Measurements from ENCODE around the gene SSNA1. TPM values are rescaled to one million over a fixed set of nuclear protein-coding genes. Genes with fewer than 3 reads are reported as not detected.
A peak's percentile ranks its signal among the peaks of the same experiment; 100 is the strongest.

The SSNA1 gene
- total and polyA plus RNA-seq, 9 of the 15 experiments (the other 6 are each of a cell fraction or from before 2014, with no cell fraction given): 1.9 to 130 (median 57.1) TPM

GRCh38 chr9:137222190-137223077 is 34.0 kb downstream of the SSNA1 start, which contains the start of gene RNF208 (continued):
- 0 out of 2 replicates have a peak, but pooled peaks have one; percentile 39 for TF ChIP-seq RERE (CRISPR knock-in tag; IDR thresholded peaks at IDR 0.05; ENCODE audit: borderline replicate concordance)
- no peak for TF ChIP-seq NR3C1 (CRISPR knock-in tag; IDR thresholded peaks at IDR 0.05)
- no peak for TF ChIP-seq USF1 (CRISPR knock-in tag; IDR thresholded peaks at IDR 0.05)
- TF ChIP-seq ZNF232 (CRISPR knock-in tag; IDR thresholded peaks at IDR 0.05): no peak
- TF ChIP-seq SRF (CRISPR knock-in tag; IDR thresholded peaks at IDR 0.05): no peak
- no peak for TF ChIP-seq PTRF (tag; IDR thresholded peaks at IDR 0.05)
- TF ChIP-seq REST (IDR thresholded peaks at IDR 0.05; ENCODE audit: borderline replicate concordance): no peak
- TF ChIP-seq REST (CRISPR knock-in tag; IDR thresholded peaks at IDR 0.05; ENCODE audit: low read depth): peak; percentile 42; the same call in 1 of the 2 replicates
- no peak for TF ChIP-seq SMAD1 (IDR thresholded peaks at IDR 0.05; ENCODE audit: low read depth, low read length, partially characterized antibody)
- no peak for TF ChIP-seq OTX1 (CRISPR knock-in tag; IDR thresholded peaks at IDR 0.05)
- no peak for TF ChIP-seq JUNB (CRISPR knock-in tag; conservative IDR thresholded peaks at IDR 0.05)
- no peak for TF ChIP-seq IRF2 (CRISPR knock-in tag; IDR thresholded peaks at IDR 0.05)
- TF ChIP-seq ZNF583 (CRISPR knock-in tag; IDR thresholded peaks at IDR 0.05): 0 out of 2 replicates have a peak, but pooled peaks have one; percentile 25
